Panc1 (cell line): ENCODE results near the gene GFPT1.

ENCODE experiments used
- CTCF ChIP-seq: fragments of 450-650 bp; IDR thresholded peaks from 2 replicates; pipeline ENCODE4 v1.5.1; 2017; ENCODE audit warnings: mild to moderate bottlenecking
- TCF7L2 ChIP-seq: IDR thresholded peaks from 2 replicates; pipeline ENCODE4 v1.6.1; 2011; ENCODE audit warnings: mild to moderate bottlenecking, low read depth, low read length, inconsistent platforms

GRCh38 chr2:69340101-69340775, 46.8 kb downstream of the GFPT1 start:
- TF ChIP-seq CTCF (no peak), TCF7L2 (no peak)
